GM21515 (cell line): ENCODE results near the gene CAMK4.
"Not testable (repeated sequence)": the region's sequence is repeated elsewhere in the genome, so short reads cannot be mapped to it uniquely, and the experiment has no call there.

Source experiments
- ATAC-seq: cut with Tn5 transposase; IDR thresholded peaks from one replicate; pipeline ENCODE4 v1.9.1; 2021; ENCODE audit not compliant: unreplicated experiment

Gene CAMK4

GRCh38 chr5:111309384-111309783 is 85.2 kb downstream of the CAMK4 start:
- no peak for ATAC-seq

GRCh38 chr5:111310711-111311620 is 86.8 kb downstream of the CAMK4 start:
- ATAC-seq, result no peak

- no peak for ATAC-seq
Measured at GRCh38 chr5:111311666-111312065, 87.5 kb downstream of the CAMK4 start.

- ATAC-seq, result no peak
Measured at GRCh38 chr5:111313017-111313724, 89.0 kb downstream of the CAMK4 start.

GRCh38 chr5:111320953-111321352 is 96.8 kb downstream of the CAMK4 start:
- ATAC-seq, result no peak

GRCh38 chr5:111321376-111321775 is 97.2 kb downstream of the CAMK4 start:
- ATAC-seq, result no peak

GRCh38 chr5:111326551-111326950 is 102.4 kb downstream of the CAMK4 start:
- no peak for ATAC-seq

- ATAC-seq, result no peak
Measured at GRCh38 chr5:111337133-111337532, 112.9 kb downstream of the CAMK4 start.

GRCh38 chr5:111337688-111338087 is 113.5 kb downstream of the CAMK4 start:
- ATAC-seq, result no peak

GRCh38 chr5:111345731-111346130 is 121.5 kb downstream of the CAMK4 start:
- ATAC-seq, result no peak

GRCh38 chr5:111347021-111347420 is 122.8 kb downstream of the CAMK4 start:
- no peak for ATAC-seq

GRCh38 chr5:111348661-111349329 is 124.6 kb downstream of the CAMK4 start:
- ATAC-seq, result no peak

GRCh38 chr5:111349429-111349828 is 125.2 kb downstream of the CAMK4 start:
- no peak for ATAC-seq

- no peak for ATAC-seq
Measured at GRCh38 chr5:111353035-111353434, 128.9 kb downstream of the CAMK4 start.

- not testable (repeated sequence) for ATAC-seq
Measured at GRCh38 chr5:111358726-111359125, 134.5 kb downstream of the CAMK4 start.

- no peak for ATAC-seq
Measured at GRCh38 chr5:111360173-111360572, 136.0 kb downstream of the CAMK4 start.

- ATAC-seq, result no peak
Measured at GRCh38 chr5:111364992-111365391, 140.8 kb downstream of the CAMK4 start.

- ATAC-seq, result no peak
Measured at GRCh38 chr5:111366388-111366787, 142.2 kb downstream of the CAMK4 start.

- ATAC-seq, result no peak
Measured at GRCh38 chr5:111367115-111367514, 142.9 kb downstream of the CAMK4 start.

- ATAC-seq, result no peak
Measured at GRCh38 chr5:111372799-111373198, 148.6 kb downstream of the CAMK4 start.

- no peak for ATAC-seq
Measured at GRCh38 chr5:111374380-111374779, 150.2 kb downstream of the CAMK4 start.

- ATAC-seq, result no peak
Measured at GRCh38 chr5:111375645-111376044, 151.5 kb downstream of the CAMK4 start.
